Measurements from ENCODE around the gene SPRYD4. TPM values are rescaled to one million over a fixed set of nuclear protein-coding genes. Genes with fewer than 3 reads are reported as not detected.

Gene SPRYD4
- polyA plus RNA-seq, 1 donor (not counting 4 experiments of a cell fraction or from before 2014, with no cell fraction given): 3.1 TPM

- H3K27me3 ChIP-seq (ENCODE audit: control insufficient read depth, extremely low read depth, insufficient read depth, low read length): no peaks in the 10 kb centered on the region
- H3K4me2 ChIP-seq (ENCODE audit: control insufficient read depth, extremely low read depth, insufficient read depth, low read depth, low read length): no peak overlapping the region
- no peaks in the 10 kb centered on the region for H3K79me2 ChIP-seq (ENCODE audit: control insufficient read depth, insufficient read depth, low read length)
- TF ChIP-seq CTCF (optimal IDR thresholded peaks at IDR 0.05 in 1 of 3, IDR thresholded peaks at IDR 0.05 in 1 of 3, conservative IDR thresholded peaks at IDR 0.05 in 1 of 3; ENCODE audit: extremely low read depth in 1 of 3, insufficient read depth in 2 of 3, low read length in 3 of 3) (no peak), EZH2 (IDR thresholded peaks at IDR 0.05; ENCODE audit: low read length) (no peak)
- no peak overlapping the region for H3K4me3 ChIP-seq (ENCODE audit: control insufficient read depth in 2 of 3, extremely low read depth in 1 of 3, insufficient read depth in 2 of 3, low read depth in 1 of 3, low read length in 3 of 3)
- dilution Hi-C loops (cut with MboI; ENCODE audit: extremely low pct_ligation_motif_present, low sequenced_read_pairs): no loop called here
- no peaks in the 10 kb centered on the region for H3K4me1 ChIP-seq (ENCODE audit: control insufficient read depth, extremely low read depth, insufficient read depth, low read length)
- no peak overlapping the region for H3K9ac ChIP-seq (ENCODE audit: control insufficient read depth, extremely low read depth, insufficient read depth, low read length)
- H4K20me1 ChIP-seq (ENCODE audit: control insufficient read depth, extremely low read depth, insufficient read depth, low read length): no peaks in the 10 kb centered on the region
- peak; percentile 51 for FAIRE-seq
- H3K27ac ChIP-seq (ENCODE audit: control insufficient read depth, insufficient read depth, low read length): no peak overlapping the region
- DNase-seq (ENCODE audit: low read depth, low spot score): no peak
- peaks cover 3 to 26% of the 10 kb centered on the region in 2 experiments for H3K36me3 ChIP-seq (ENCODE audit: control insufficient read depth in 2 of 2, extremely low read depth in 1 of 2, insufficient read depth in 2 of 2, low read length in 2 of 2)
- no peaks in the 10 kb centered on the region for H3K9me3 ChIP-seq (ENCODE audit: control insufficient read depth, low read depth, low read length)
- no peaks in the 10 kb centered on the region for H3K9me1 ChIP-seq (ENCODE audit: control insufficient read depth, extremely low read depth, insufficient read depth, low read length)
- H2AFZ ChIP-seq (ENCODE audit: control insufficient read depth, low read length): no peak overlapping the region
These were observed 43.2 kb upstream of the SPRYD4 start for GRCh38 chr12:56425193-56425592.

DNA sequence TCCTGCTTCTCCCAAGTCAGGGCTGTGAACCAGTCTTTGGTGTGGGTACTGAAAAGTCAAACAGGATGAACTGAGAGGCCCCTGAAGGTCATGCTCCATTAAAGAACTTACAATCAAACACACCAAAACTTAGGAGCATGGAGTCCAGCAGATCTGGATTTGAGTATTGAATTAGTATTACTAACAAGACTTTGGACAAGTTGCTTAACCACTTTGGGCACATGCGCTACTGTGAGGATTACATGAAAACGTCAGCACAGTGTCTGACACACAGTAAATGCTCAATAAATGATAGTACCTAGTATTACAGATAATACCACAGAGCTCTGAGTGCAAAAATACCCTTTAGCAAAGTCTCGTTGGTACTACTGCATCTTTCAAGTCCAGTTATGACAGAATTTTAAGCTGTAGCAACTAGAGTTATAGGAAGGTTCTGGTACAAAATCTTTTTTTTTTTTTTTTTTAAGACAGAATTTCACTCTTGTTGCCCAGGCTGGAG is 42.4 kb upstream of the SPRYD4 start:
- FAIRE-seq: no peak

More for the DNA sequence above, 42.4 kb upstream of the SPRYD4 start:
- Histone ChIP-seq H3K79me2 (ENCODE audit: control insufficient read depth, insufficient read depth, low read length) (no peaks in the 10 kb centered on the region), H3K4me1 (ENCODE audit: control insufficient read depth, extremely low read depth, insufficient read depth, low read length) (no peaks in the 10 kb centered on the region), H3K27me3 (ENCODE audit: control insufficient read depth, extremely low read depth, insufficient read depth, low read length) (no peaks in the 10 kb centered on the region), H3K36me3 (ENCODE audit: control insufficient read depth in 2 of 2, extremely low read depth in 1 of 2, insufficient read depth in 2 of 2, low read length in 2 of 2) (peaks cover 0 to 33% of the 10 kb centered on the region in 2 experiments), H3K9me3 (ENCODE audit: control insufficient read depth, low read depth, low read length) (no peaks in the 10 kb centered on the region), H3K9me1 (ENCODE audit: control insufficient read depth, extremely low read depth, insufficient read depth, low read length) (no peaks in the 10 kb centered on the region), H2AFZ (ENCODE audit: control insufficient read depth, low read length) (no peak overlapping the region), H3K9ac (ENCODE audit: control insufficient read depth, extremely low read depth, insufficient read depth, low read length) (no peak overlapping the region), H3K4me3 (ENCODE audit: control insufficient read depth in 2 of 3, extremely low read depth in 1 of 3, insufficient read depth in 2 of 3, low read depth in 1 of 3, low read length in 3 of 3) (no peak overlapping the region), H3K27ac (ENCODE audit: control insufficient read depth, insufficient read depth, low read length) (no peak overlapping the region), H4K20me1 (ENCODE audit: control insufficient read depth, extremely low read depth, insufficient read depth, low read length) (no peaks in the 10 kb centered on the region), H3K4me2 (ENCODE audit: control insufficient read depth, extremely low read depth, insufficient read depth, low read depth, low read length) (no peak overlapping the region)
- dilution Hi-C loops (cut with MboI; ENCODE audit: extremely low pct_ligation_motif_present, low sequenced_read_pairs): no loop called here
- DNase-seq (ENCODE audit: low read depth, low spot score): no peak
- TF ChIP-seq CTCF (optimal IDR thresholded peaks at IDR 0.05 in 1 of 3, IDR thresholded peaks at IDR 0.05 in 1 of 3, conservative IDR thresholded peaks at IDR 0.05 in 1 of 3; ENCODE audit: extremely low read depth in 1 of 3, insufficient read depth in 2 of 3, low read length in 3 of 3) (no peak), EZH2 (IDR thresholded peaks at IDR 0.05; ENCODE audit: low read length) (no peak)

Measured in keratinocyte (primary cell).